ENCODE measurements around the gene WDTC1.
"Not testable (repeated sequence)": the region's sequence is repeated elsewhere in the genome, so short reads cannot be mapped to it uniquely, and the experiment has no call there.

The WDTC1 gene

DNA sequence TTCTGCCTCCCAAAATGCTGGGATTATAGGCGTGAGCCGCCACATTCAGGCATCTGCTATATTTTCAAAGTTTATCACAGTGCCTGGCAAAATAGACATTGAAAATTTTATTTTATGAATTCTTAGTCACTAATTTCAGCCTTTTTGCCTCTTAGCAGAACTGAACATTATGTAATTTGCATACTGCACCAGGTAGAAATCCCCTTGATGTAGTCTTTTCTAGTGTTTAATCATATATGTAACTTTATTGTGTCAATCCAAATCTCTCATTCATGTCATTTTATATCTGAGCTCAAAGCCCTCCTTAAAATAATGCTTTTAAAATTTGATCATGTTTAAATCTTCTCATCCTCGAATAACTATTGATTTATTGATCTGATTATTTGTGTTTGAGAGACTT is 19.2 kb downstream of the WDTC1 start:
- DNase-seq: no peak

GRCh38 chr1:27255136-27255535 is 20.7 kb downstream of the WDTC1 start:
- DNase-seq: no peak

- no peak for DNase-seq
Observed at GRCh38 chr1:27257155-27257554, 22.7 kb downstream of the WDTC1 start.

- DNase-seq: no peak
Observed at GRCh38 chr1:27258598-27258997, 24.2 kb downstream of the WDTC1 start.

DNA sequence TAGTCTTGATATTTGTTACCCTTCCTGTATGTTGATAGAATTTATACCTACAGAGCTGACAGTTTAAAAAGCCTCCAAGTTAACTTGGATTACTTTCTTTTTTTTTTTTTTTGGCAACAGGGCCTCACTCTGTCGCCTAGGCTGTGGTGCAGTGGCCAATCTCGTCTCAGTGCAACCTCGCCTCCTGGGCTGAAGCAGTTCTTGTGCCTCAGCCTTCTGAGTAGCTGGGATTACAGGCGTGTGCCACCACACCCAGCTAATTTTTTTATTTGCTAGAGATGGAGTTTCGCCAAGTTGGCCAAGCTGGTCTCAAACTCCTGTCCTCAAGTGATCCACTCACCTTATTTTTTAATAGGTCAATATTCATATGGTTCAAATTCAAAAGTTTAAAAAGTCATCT is 32.7 kb downstream of the WDTC1 start:
- DNase-seq: no peak

DNA sequence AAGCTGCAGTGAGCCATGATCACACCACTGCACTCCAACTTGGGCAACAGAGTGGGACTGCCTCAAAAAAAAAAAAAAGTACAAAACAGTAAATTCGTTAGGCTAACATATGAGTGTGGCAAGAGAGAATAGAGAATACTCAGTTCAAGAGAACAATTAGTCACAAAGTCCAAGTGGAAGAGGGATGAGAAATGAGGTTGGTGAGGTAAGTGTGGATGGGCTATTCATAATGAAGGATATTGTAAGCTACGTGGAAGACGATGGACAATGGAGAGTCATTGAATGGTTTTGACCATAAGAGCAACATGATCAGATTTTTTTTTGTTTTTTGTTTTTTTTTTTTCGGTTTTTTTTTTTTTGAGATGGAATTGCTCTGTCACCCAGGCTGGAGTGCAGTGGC is 34.8 kb downstream of the WDTC1 start:
- DNase-seq: no peak

DNA sequence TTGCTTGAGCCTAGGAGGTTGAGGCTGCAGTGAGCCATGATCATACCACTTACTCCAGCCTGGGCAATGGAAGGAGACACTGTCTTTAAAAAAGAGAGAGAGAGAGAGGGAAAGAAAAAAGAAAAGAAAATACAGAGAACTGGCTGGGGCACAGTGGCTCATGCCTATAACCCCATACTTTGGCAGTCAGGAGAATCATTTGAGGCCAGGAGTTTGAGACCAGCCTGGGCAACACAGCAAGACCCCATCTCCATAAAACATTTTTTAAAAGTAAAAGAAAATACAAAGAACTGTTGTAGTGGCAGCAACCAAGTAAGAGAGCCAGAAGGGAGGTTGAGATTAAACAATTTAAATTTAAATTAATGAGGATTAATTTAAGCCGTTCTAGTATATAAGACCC is 39.8 kb downstream of the WDTC1 start:
- no peak for DNase-seq

DNA sequence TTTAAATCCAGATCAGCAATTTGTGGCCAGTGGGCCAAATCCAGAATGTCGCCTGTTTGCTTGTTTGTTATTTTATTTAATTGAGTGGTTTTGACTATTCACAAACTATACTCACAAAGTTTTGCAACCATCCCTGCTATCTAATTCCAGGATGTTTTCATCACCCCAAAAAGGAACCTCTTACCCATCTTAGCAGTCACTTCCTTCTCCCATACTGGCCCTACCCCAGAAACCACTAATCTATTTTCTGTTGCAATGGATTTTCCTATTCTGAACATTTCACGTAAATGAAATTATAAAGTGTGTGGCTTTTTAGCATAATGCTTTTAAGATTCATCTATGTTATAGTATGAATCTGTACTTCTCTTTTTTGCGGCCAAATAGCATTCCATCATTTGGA is 41.3 kb downstream of the WDTC1 start:
- DNase-seq: no peak

- DNase-seq: peak; percentile 80
Observed at GRCh38 chr1:27284425-27285273, 50.2 kb downstream of the WDTC1 start.

DNA sequence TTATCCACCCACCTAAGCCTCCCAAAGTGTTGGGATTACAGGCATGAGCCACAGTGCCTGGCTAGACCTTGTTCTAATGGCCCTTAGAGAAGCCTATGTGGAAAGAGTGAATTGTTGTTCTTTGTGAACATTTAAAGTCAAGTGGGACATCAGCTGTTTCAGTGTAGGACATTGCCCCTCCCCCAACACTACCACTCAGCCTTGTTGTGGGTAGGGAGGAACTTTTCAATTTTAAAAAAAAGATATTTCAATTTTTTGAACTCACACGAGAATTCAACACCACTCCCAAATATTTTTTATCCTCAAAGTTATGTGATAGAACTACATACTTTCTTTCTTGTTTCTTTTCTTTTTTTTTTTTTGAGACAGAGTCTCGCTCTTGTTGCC is 50.8 kb downstream of the WDTC1 start:
- DNase-seq: no peak

DNA sequence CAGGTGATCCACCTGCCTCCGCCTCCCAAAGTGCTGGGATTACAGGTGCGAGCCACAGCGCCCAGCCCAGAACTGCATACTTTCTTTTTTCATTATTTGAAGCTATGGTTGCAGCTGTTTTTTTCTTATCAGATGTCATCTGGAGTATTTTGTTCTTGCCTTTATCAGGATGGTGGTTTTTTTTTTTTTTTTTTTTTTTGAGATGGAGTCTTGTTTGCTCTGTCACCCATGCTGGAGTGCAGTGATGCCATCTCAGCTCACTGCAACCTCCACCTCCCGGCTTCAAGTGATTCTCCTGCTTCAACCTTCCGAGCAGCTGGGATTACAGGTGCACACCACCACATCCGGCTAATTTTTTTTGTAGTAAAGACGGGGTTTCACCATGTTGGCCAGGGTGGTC is 51.4 kb downstream of the WDTC1 start:
- DNase-seq: not testable (repeated sequence)

- not testable (repeated sequence) for DNase-seq
Observed at GRCh38 chr1:27289125-27289524, 54.7 kb downstream of the WDTC1 start.

- DNase-seq: no peak
Observed at GRCh38 chr1:27290581-27290980, 56.1 kb downstream of the WDTC1 start.

- DNase-seq: no peak
Observed at GRCh38 chr1:27292106-27292505, 57.7 kb downstream of the WDTC1 start.

GRCh38 chr1:27293915-27294314 is 59.5 kb downstream of the WDTC1 start:
- DNase-seq: no peak

DNA sequence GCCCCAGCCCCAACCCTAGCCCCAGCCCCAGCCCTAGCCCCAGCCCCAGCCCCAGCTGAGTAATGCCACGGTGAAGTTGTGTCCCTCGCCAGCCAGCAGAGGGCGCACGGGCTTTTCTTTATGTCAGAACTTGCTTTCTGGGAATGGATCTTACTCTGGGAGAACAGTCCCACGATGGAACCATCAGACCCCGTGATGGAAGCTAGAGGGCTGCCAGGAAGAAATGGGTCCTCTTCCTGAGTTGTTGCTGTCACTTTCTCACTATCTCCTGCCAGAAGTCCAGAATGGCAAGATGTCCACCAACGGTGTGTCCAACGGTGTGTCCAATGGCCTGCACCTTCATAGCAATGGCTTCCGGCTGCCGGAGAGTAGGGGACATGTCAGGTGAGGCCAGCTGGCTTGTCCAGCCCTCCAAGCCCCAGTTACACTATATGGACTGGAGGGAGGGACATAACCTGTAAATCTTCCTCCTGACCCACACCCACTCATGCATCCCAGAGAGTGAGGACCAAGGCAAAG is 62.4 kb downstream of the WDTC1 start:
- peak; percentile 63 for DNase-seq

- DNase-seq: no peak
Observed at GRCh38 chr1:27297903-27298302, 63.5 kb downstream of the WDTC1 start.

- DNase-seq: no peak
Observed at GRCh38 chr1:27298632-27299384, 64.4 kb downstream of the WDTC1 start.

- DNase-seq: no peak
Observed at GRCh38 chr1:27299385-27300271, 65.2 kb downstream of the WDTC1 start.

DNA sequence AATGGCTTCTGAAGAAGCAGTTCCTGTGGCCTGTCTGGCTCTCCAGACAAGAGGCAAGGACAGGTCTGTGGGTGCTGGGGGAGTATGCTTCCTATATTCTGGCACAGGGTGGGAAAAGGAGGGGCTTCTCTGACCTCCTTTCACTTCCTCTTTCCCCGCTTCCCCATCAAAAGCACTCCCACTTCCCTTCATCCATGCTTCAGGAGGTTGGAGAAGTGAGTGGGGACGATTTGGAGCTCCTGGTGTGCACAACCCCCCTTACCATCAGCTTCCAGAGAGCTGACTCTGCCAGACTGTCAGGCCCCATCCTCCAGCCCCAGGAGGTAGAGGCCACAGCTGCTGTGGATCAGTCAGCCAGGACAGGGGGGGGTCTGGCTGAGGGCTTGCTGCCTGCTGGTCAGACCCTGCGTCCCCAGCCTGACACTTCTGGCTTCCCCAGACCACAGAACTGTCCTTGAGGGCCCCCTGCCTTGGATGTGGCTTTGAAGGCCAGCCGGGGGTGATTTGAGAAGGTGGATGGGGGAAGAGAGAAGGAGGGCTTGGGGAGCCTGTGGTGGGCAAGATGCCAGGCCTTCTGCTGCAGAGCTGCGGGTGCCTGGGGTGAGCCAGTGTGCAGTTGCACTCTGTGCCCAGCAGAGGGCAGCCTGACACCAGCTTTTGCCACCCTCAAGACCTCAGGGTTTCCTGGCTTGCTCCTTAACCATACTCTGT is 66.1 kb downstream of the WDTC1 start:
- peak; percentile 49 for DNase-seq

DNA sequence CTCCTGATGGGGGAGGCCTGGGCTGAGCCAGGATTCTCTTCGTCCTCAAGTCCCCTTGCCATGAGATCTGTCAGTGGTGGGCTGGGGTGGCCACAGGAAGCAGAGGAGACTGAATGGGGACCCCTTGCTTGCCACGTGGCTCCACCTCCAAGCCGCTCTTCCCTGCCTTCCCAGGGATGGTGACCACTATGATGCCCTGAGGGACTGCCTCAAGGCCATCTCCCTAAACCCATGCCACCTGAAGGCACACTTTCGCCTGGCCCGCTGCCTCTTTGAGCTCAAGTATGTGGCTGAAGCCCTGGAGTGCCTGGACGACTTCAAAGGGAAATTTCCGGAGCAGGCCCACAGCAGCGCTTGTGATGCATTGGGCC is 66.6 kb downstream of the WDTC1 start:
- DNase-seq: no peak

DNA sequence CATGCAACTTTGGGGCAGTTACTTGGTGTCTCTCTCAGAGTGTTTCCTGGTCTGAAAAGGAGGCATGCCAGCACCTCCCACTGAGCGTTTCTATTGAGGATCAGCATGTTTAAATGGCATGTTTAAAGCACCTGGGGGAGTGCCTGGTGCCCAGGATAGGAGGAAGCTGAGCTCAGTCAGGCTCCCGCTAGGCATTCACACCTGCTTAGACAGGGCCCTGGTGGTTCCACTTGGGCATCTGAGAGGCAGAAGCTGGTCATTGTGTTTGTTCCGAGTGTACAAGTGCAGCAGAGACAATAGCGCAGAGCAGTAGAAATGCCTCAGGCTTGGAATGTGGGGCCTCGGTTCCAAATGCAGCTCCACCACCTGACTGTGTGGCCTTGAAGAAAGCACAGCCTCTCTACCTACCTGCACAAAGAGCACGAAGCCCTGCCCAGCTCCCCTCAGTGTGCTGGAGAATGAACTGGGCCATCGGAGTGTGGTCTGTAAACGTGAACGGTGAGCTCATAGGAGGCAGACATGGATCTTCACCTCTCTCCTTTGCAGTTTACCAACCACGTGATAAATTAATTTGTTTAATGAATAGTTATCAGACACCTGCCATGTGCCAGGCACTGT is 67.3 kb downstream of the WDTC1 start:
- DNase-seq: no peak

Measured in stimulated activated naive CD4-positive, alpha-beta T cell treated with Interleukin-2 at 50 U/mL for 16 hours (primary cell).